Neural cell (in vitro differentiated cells): ENCODE results near the gene PDILT.
"Not testable (repeated sequence)": the region's sequence is repeated elsewhere in the genome, so short reads cannot be mapped to it uniquely, and the experiment has no call there.

Source experiments
- EP300 ChIP-seq: fragments of 450-650 bp; conservative IDR thresholded peaks from 2 replicates; pipeline ENCODE4 v1.6.1; 2014; ENCODE audit warnings: antibody characterized with exemption, mild to moderate bottlenecking, moderate library complexity; ENCODE audit not compliant: poor library complexity, severe bottlenecking
- MXI1 ChIP-seq: fragments of 450-650 bp; conservative IDR thresholded peaks from 2 replicates; pipeline ENCODE4 v1.6.1; 2014; ENCODE audit warnings: antibody characterized with exemption, mild to moderate bottlenecking; ENCODE audit not compliant: poor library complexity, severe bottlenecking
- POLR2AphosphoS5 ChIP-seq: IDR thresholded peaks from 2 replicates; pipeline ENCODE4 v1.6.1; 2012
- SMC3 ChIP-seq: fragments of 450-650 bp; conservative IDR thresholded peaks from 2 replicates; pipeline ENCODE4 v1.6.1; 2014; ENCODE audit warnings: antibody characterized with exemption, mild to moderate bottlenecking, moderate library complexity; ENCODE audit not compliant: poor library complexity
- TAF1 ChIP-seq: IDR thresholded peaks from 2 replicates; pipeline ENCODE4 v1.6.1; 2012; ENCODE audit warnings: low read depth
- TF ChIP-seq, protein P1 (sequence below): fragments of 450-650 bp; IDR thresholded peaks from 2 replicates; pipeline ENCODE4 v1.5.1; 2014; ENCODE audit warnings: antibody characterized with exemption, mild to moderate bottlenecking, moderate library complexity; ENCODE audit not compliant: poor library complexity, severe bottlenecking

DNA sequence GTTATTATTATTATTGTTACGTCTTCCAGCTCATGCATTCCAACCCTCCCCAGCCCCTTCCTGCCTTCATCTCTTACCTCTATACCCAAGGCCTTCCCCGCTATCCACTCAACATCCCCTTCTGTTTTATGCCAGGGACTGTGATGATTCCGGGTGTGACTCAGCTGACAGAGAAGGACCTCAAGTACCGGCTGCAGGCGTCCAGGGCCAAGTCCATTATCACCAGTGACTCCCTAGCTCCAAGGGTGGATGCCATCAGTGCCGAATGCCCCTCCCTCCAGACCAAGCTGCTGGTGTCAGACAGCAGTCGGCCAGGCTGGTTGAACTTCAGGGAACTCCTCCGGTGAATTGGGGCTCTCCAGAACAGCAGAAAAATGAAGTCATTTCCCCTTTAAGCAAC lies 14.6 kb upstream of the PDILT start:
- TF ChIP-seq, protein P1, sequence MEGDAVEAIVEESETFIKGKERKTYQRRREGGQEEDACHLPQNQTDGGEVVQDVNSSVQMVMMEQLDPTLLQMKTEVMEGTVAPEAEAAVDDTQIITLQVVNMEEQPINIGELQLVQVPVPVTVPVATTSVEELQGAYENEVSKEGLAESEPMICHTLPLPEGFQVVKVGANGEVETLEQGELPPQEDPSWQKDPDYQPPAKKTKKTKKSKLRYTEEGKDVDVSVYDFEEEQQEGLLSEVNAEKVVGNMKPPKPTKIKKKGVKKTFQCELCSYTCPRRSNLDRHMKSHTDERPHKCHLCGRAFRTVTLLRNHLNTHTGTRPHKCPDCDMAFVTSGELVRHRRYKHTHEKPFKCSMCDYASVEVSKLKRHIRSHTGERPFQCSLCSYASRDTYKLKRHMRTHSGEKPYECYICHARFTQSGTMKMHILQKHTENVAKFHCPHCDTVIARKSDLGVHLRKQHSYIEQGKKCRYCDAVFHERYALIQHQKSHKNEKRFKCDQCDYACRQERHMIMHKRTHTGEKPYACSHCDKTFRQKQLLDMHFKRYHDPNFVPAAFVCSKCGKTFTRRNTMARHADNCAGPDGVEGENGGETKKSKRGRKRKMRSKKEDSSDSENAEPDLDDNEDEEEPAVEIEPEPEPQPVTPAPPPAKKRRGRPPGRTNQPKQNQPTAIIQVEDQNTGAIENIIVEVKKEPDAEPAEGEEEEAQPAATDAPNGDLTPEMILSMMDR: not testable (repeated sequence)
- TF ChIP-seq SMC3, POLR2AphosphoS5, EP300, MXI1, TAF1: not testable (repeated sequence)
